Stimulated activated naive CD8-positive, alpha-beta T cell treated with anti-CD3 and anti-CD28 coated beads, Interleukin-15, Interleukin-2, amounts not matched to agents 100 U/mL and 50 U/mL, for 24 hours (primary cell): ENCODE measurements around the gene ASB15.
A peak's percentile ranks its signal among the peaks of the same experiment; 100 is the strongest.
"Not testable (repeated sequence)": the region's sequence is repeated elsewhere in the genome, so short reads cannot be mapped to it uniquely, and the experiment has no call there.

Source experiments
- ATAC-seq: fragments of 150-1000 bp; cut with Tn5 transposase; one replicate; pipeline ENCODE4 v1.10.0; 2021
- DNase-seq: peaks from one replicate; pipeline ENCODE4 v3.0.0; 2021

Gene ASB15

GRCh38 chr7:123601530-123601929 is at the start of gene ASB15:
Gene ASB15 (plus strand): TSS chr7:123601821. CDS start chr7:123614503, 12,682 bp downstream.
- no peak for DNase-seq
- no peak for ATAC-seq

GRCh38 chr7:123552134-123552533 is 49.5 kb upstream of the ASB15 start:
- not testable (repeated sequence) for DNase-seq, ATAC-seq

GRCh38 chr7:123552641-123553040 is 49.0 kb upstream of the ASB15 start:
- no peak for DNase-seq
- ATAC-seq = no peak

- ATAC-seq (no peak), DNase-seq (no peak)
Observed at GRCh38 chr7:123553159-123553558, 48.5 kb upstream of the ASB15 start.

GRCh38 chr7:123555484-123555883 is 46.1 kb upstream of the ASB15 start:
- ATAC-seq (no peak), DNase-seq (no peak)

- DNase-seq (no peak), ATAC-seq (no peak)
Observed at GRCh38 chr7:123557016-123557397, 44.6 kb upstream of the ASB15 start.

- DNase-seq (peak; percentile 95), ATAC-seq (peak; percentile 99)
Observed at GRCh38 chr7:123557398-123558288, 44.0 kb upstream of the ASB15 start, which contains the start of gene NDUFA5. Gene NDUFA5 (minus strand): TSS chr7:123557818. CDS start chr7:123557795, 23 bp downstream.

- no peak for DNase-seq
- no peak for ATAC-seq
Observed at GRCh38 chr7:123558289-123558874, 43.2 kb upstream of the ASB15 start.

GRCh38 chr7:123562121-123562520 is 39.5 kb upstream of the ASB15 start:
- ATAC-seq (no peak), DNase-seq (no peak)

- ATAC-seq (no peak), DNase-seq (no peak)
Observed at GRCh38 chr7:123569352-123570010, 32.1 kb upstream of the ASB15 start.

GRCh38 chr7:123570390-123571182 is 31.0 kb upstream of the ASB15 start:
- no peak for DNase-seq
- no peak for ATAC-seq

- ATAC-seq = no peak
- DNase-seq = no peak
Observed at GRCh38 chr7:123571187-123571586, 30.4 kb upstream of the ASB15 start.

GRCh38 chr7:123571684-123572083 is 29.9 kb upstream of the ASB15 start:
- no peak for ATAC-seq

GRCh38 chr7:123573341-123573740 is 28.3 kb upstream of the ASB15 start:
- DNase-seq (no peak), ATAC-seq (no peak)

More at GRCh38 chr7:123571684-123572083, 29.9 kb upstream of the ASB15 start:
- DNase-seq = no peak

GRCh38 chr7:123573896-123574467 is 27.6 kb upstream of the ASB15 start:
- ATAC-seq (no peak), DNase-seq (no peak)

- ATAC-seq (no peak), DNase-seq (no peak)
Observed at GRCh38 chr7:123579416-123579815, 22.2 kb upstream of the ASB15 start.

- no peak for DNase-seq
- ATAC-seq = peak; percentile 23
Observed at GRCh38 chr7:123580406-123581161, 21.0 kb upstream of the ASB15 start.

- ATAC-seq (no peak), DNase-seq (no peak)
Observed at GRCh38 chr7:123581162-123581459, 20.5 kb upstream of the ASB15 start.

GRCh38 chr7:123583821-123584220 is 17.8 kb upstream of the ASB15 start:
- DNase-seq (no peak), ATAC-seq (no peak)

GRCh38 chr7:123588376-123588775 is 13.2 kb upstream of the ASB15 start:
- DNase-seq (no peak), ATAC-seq (no peak)

- DNase-seq (no peak), ATAC-seq (no peak)
Observed at GRCh38 chr7:123594813-123595241, 6.8 kb upstream of the ASB15 start.
